ENCODE measurements around the gene SCAPER.

DNA sequence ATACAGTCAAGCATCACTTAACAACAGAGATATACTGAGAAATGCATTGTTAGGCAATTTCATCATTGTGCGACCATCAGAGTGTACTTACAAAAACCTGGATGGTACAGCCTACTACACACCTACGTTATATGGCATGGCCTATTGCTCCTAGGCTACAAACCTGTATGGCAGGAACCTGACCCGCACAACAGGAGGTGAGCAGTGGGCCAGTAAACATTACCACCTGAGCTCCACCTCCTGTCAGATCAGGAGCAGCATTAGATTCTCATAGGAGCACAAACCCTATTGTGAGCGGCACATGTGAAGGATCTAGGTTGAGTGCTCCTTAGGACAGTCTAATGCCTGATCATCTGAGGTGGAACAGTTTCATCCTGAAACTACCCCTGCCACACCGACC is 89.7 kb downstream of the SCAPER start:
- TF ChIP-seq POLR2A (IDR thresholded peaks at IDR 0.05; ENCODE audit: low read length) (no peak), GATA3 (IDR thresholded peaks at IDR 0.05; ENCODE audit: borderline replicate concordance) (no peak), RFX5 (IDR thresholded peaks at IDR 0.05) (no peak), SREBF2 (IDR thresholded peaks at IDR 0.05) (no peak), JUNB (IDR thresholded peaks at IDR 0.05) (no peak), KDM5A (IDR thresholded peaks at IDR 0.05) (no peak)
- TF ChIP-seq, protein P1, sequence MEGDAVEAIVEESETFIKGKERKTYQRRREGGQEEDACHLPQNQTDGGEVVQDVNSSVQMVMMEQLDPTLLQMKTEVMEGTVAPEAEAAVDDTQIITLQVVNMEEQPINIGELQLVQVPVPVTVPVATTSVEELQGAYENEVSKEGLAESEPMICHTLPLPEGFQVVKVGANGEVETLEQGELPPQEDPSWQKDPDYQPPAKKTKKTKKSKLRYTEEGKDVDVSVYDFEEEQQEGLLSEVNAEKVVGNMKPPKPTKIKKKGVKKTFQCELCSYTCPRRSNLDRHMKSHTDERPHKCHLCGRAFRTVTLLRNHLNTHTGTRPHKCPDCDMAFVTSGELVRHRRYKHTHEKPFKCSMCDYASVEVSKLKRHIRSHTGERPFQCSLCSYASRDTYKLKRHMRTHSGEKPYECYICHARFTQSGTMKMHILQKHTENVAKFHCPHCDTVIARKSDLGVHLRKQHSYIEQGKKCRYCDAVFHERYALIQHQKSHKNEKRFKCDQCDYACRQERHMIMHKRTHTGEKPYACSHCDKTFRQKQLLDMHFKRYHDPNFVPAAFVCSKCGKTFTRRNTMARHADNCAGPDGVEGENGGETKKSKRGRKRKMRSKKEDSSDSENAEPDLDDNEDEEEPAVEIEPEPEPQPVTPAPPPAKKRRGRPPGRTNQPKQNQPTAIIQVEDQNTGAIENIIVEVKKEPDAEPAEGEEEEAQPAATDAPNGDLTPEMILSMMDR (IDR thresholded peaks at IDR 0.05), result no peak

Measured in A549 (cell line).